Vagina (tissue), 2 donors: ENCODE measurements around the gene SLC19A1. TPM values are rescaled to one million over a fixed set of nuclear protein-coding genes. Genes with fewer than 3 reads are reported as not detected.

ENCODE experiments used
- DNase-seq, 2 donors: peaks; one replicate each; pipeline ENCODE4 v3.0.0-alpha.2; 2017; ENCODE audit errors: extremely low spot score in 2 of 2
- H3K27ac ChIP-seq: fragments of 200-600 bp; sonication (generic); one replicate; pipeline ENCODE4 v1.5.1; 2019
- H3K27me3 ChIP-seq: fragments of 200-600 bp; sonication (generic); one replicate; pipeline ENCODE4 v1.5.1; 2019
- H3K36me3 ChIP-seq, 2 donors: fragments of 200-600 bp; sonication (generic); one replicate each; pipeline ENCODE4 v1.5.1; 2017 to 2019
- H3K4me1 ChIP-seq: fragments of 200-600 bp; sonication (generic); one replicate; pipeline ENCODE4 v1.5.1; 2019
- H3K4me3 ChIP-seq, 2 donors: fragments of 200-600 bp; sonication (generic); 1 replicate in 1 of 2; 2 replicates in 1 of 2; pipeline ENCODE4 v1.5.1; 2016 to 2019
- H3K9me3 ChIP-seq: fragments of 200-600 bp; sonication (generic); one replicate; pipeline ENCODE4 v1.5.1; 2019
- CTCF ChIP-seq, 3 experiments: fragments of 450-650 bp in 2 of 3; fragments of 200-600 bp in 1 of 3; sonication (generic) in 1 of 3; IDR thresholded peaks; one replicate each; pipeline ENCODE4 v1.5.1; 2017 to 2019; ENCODE audit warnings: antibody characterized with exemption in 3 of 3, mild to moderate bottlenecking in 2 of 3, moderate library complexity in 2 of 3
- POLR2A ChIP-seq, 2 donors: fragments of 450-650 bp; IDR thresholded peaks; one replicate each; pipeline ENCODE4 v1.6.1; 2017; ENCODE audit warnings: antibody characterized with exemption in 2 of 2, mild to moderate bottlenecking in 2 of 2, moderate library complexity in 2 of 2
- POLR2AphosphoS5 ChIP-seq, 2 donors: sonication (generic); formaldehyde crosslinking; IDR thresholded peaks; one replicate each; pipeline ENCODE4 v1.9.0; 2017; ENCODE audit warnings: antibody characterized with exemption in 2 of 2, mild to moderate bottlenecking in 2 of 2, low read depth in 1 of 2; ENCODE audit not compliant: insufficient read depth in 1 of 2
- intact Hi-C: fragments of 100-400 bp; cut with DNase I; formaldehyde crosslinking; loops from one replicate; pipeline ENCODE4 v1.15.1; 2023
- total RNA-seq: library from RNA; depleted of rRNA; stranded (reverse); fragments of >200 nt; gene quantifications from one replicate; pipeline ENCODE4 v1.2.3, GENCODE V29; 2016

Gene SLC19A1
- total RNA-seq, 1 donor from 2014 or later, result 4.9 TPM

DNA sequence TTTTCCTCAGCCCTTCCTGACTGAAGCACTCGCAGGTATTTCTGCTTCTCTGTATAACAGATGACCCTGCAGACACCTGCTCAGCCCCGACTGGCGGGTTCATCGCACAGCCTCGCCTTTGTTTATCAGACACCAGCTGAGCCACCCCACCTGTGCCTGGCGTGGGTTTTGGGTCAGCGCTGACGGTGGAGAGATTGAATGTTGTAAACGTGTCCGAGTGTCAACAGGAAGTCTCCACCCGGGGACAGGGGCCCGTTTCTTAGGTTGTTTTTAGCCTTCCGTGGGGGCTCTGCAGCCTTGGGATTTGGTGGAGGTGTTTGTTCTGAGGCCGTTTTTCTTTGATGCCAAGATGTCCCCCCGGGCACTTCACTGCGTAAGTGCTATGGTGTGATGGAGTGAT, 77.1 kb downstream of the SLC19A1 start:
- Histone ChIP-seq H3K36me3 (peaks cover 0 to 3% of the 10 kb centered on the region in 2 donors), H3K27me3 (no peaks in the 10 kb centered on the region), H3K9me3 (no peaks in the 10 kb centered on the region), H3K4me1 (peaks cover 25% of the 10 kb centered on the region), H3K4me3 (no peak overlapping the region), H3K27ac (no peak overlapping the region)
- intact Hi-C loops, result no loop called here
- TF ChIP-seq CTCF (IDR thresholded peaks at IDR 0.05) (no peak), POLR2AphosphoS5 (IDR thresholded peaks at IDR 0.05; ENCODE audit: insufficient read depth in 1 of 2, low read depth in 1 of 2) (no peak), POLR2A (IDR thresholded peaks at IDR 0.05) (no peak)
- no peak for DNase-seq

DNA sequence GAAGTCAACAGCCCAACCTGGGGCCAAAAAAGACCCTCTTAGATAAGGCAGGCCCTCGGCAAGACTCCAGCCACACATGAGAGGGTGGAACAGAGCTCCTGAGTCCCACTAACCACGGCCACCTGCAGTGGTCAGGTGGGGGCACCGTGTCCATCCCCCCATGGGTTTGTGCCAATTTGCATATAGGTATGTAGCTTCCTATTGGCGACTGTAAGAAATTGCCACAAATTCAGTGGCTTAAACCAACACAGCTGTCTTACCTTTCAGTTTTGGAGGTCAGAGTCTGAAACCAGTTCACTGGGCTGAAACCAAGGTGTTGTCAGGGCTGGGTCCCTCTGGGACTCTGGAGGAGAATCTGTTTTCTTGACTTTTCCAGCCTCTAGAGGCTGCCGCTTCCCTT, 77.9 kb downstream of the SLC19A1 start:
- H3K36me3 ChIP-seq, result peaks cover 0 to 3% of the 10 kb centered on the region in 2 donors
- H3K4me1 ChIP-seq, result peaks cover 17% of the 10 kb centered on the region
- H3K27ac ChIP-seq, result no peak overlapping the region
- DNase-seq, result no peak
- intact Hi-C loops, result no loop called here
- no peaks in the 10 kb centered on the region for H3K27me3 ChIP-seq
- no peak for TF ChIP-seq POLR2A (IDR thresholded peaks at IDR 0.05)
- no peak for TF ChIP-seq POLR2AphosphoS5 (IDR thresholded peaks at IDR 0.05; ENCODE audit: insufficient read depth in 1 of 2, low read depth in 1 of 2)
- no peak for TF ChIP-seq CTCF (IDR thresholded peaks at IDR 0.05)
- H3K9me3 ChIP-seq, result no peaks in the 10 kb centered on the region
- H3K4me3 ChIP-seq, result no peak overlapping the region

DNA sequence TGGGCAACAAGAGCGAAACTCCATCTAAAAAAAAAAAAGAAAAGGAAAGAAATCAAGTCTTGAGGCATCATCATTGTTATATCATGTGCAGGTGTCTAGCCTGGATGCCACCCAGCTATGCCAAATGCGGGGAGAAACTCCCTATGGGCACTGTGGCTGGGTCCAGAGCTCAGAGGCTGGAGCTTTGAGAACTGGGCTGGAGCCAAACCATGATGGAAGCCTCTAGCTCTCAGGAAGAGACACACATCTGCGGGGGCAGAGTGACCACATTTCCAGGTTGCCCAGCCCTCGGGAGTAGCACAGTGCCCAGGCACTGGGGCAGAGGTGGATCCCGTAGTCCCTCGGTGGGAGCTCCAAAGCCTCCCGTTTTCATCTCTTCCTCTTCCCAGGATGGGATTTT, 78.4 kb downstream of the SLC19A1 start:
- no peak for DNase-seq
- Histone ChIP-seq H3K36me3 (peaks cover 0 to 3% of the 10 kb centered on the region in 2 donors), H3K27ac (no peak overlapping the region), H3K9me3 (no peaks in the 10 kb centered on the region), H3K4me3 (no peak overlapping the region), H3K4me1 (peaks cover 12% of the 10 kb centered on the region), H3K27me3 (no peaks in the 10 kb centered on the region)
- TF ChIP-seq POLR2A (IDR thresholded peaks at IDR 0.05) (no peak), POLR2AphosphoS5 (IDR thresholded peaks at IDR 0.05; ENCODE audit: insufficient read depth in 1 of 2, low read depth in 1 of 2) (no peak), CTCF (IDR thresholded peaks at IDR 0.05) (no peak)
- intact Hi-C loops, result no loop called here

- H3K9me3 ChIP-seq, result no peaks in the 10 kb centered on the region
- TF ChIP-seq POLR2A (IDR thresholded peaks at IDR 0.05) (no peak), CTCF (IDR thresholded peaks at IDR 0.05) (no peak), POLR2AphosphoS5 (IDR thresholded peaks at IDR 0.05; ENCODE audit: insufficient read depth in 1 of 2, low read depth in 1 of 2) (no peak)
- H3K4me1 ChIP-seq, result peaks cover 11% of the 10 kb centered on the region
- H3K36me3 ChIP-seq, result no peaks in the 10 kb centered on the region
- H3K27ac ChIP-seq, result no peak overlapping the region
- no peaks in the 10 kb centered on the region for H3K27me3 ChIP-seq
- H3K4me3 ChIP-seq, result no peak overlapping the region
- DNase-seq, result no peak
- intact Hi-C loops, result no loop called here
Measured at GRCh38 chr21:45461806-45462341, 80.4 kb downstream of the SLC19A1 start.

GRCh38 chr21:45461369-45461750, 80.9 kb downstream of the SLC19A1 start:
- Histone ChIP-seq H3K4me1 (peaks cover 13% of the 10 kb centered on the region), H3K27ac (no peak overlapping the region), H3K4me3 (no peak overlapping the region), H3K9me3 (no peaks in the 10 kb centered on the region), H3K27me3 (no peaks in the 10 kb centered on the region), H3K36me3 (no peaks in the 10 kb centered on the region)
- TF ChIP-seq POLR2AphosphoS5 (IDR thresholded peaks at IDR 0.05; ENCODE audit: insufficient read depth in 1 of 2, low read depth in 1 of 2), result no peak
- TF ChIP-seq POLR2A (IDR thresholded peaks at IDR 0.05), result no peak
- no peak for TF ChIP-seq CTCF (IDR thresholded peaks at IDR 0.05)
- intact Hi-C loops, result no loop called here
- DNase-seq, result no peak
